Activated naive CD8-positive, alpha-beta T cell treated with anti-CD3 and anti-CD28 coated beads, Interleukin-2, amount 50 U/mL, for 24 hours (primary cell): ENCODE data around the gene CXCR6.

Source experiments
- ATAC-seq: fragments of 150-1000 bp; cut with Tn5 transposase; one replicate; pipeline ENCODE4 v1.10.0; 2021
- DNase-seq: peaks from one replicate; pipeline ENCODE4 v3.0.0; 2021
- H3K27ac Mint-ChIP-seq: one replicate; pipeline ENCODE4 v1.8.0; 2021; ENCODE audit warnings: mild to moderate bottlenecking, mixed read lengths
- H3K27me3 Mint-ChIP-seq: one replicate; pipeline ENCODE4 v1.8.0; 2021; ENCODE audit warnings: mixed read lengths
- H3K36me3 Mint-ChIP-seq: one replicate; pipeline ENCODE4 v1.8.0; 2021; ENCODE audit warnings: low read depth, mixed read lengths
- H3K4me1 Mint-ChIP-seq: one replicate; pipeline ENCODE4 v1.8.0; 2021; ENCODE audit warnings: mixed read lengths
- H3K4me3 Mint-ChIP-seq: one replicate; pipeline ENCODE4 v1.8.0; 2021; ENCODE audit warnings: mild to moderate bottlenecking, moderate library complexity, mixed read lengths
- H3K9me3 Mint-ChIP-seq: one replicate; pipeline ENCODE4 v1.8.0; 2021; ENCODE audit warnings: mixed read lengths

CXCR6 gene

DNA sequence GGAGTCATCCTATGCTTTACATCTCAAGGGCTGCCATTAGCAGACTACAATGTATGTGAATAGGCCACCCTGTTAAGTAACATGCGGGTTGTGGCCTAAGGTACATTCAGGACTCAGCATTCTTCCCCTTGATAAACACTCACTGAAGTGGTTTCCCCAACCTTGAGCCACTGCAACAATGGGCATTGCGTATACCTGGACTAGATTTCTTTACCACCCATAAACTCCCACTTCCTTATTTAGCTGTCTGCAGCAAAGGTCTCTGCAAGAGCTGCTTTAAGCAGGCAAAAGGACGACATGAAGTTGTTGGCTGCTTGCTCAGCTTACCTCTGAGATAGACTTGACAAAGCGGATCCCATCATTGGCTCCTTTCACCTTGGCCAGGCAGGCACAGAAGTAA is 36.1 kb downstream of the CXCR6 start:
- ATAC-seq (no peak), DNase-seq (no peak)
- Mint-ChIP-seq H3K36me3 (peaks cover 66% of the 10 kb centered on the region), H3K27ac (no peak overlapping the region), H3K4me3 (peak overlapping the region; percentile 28), H3K4me1 (peaks cover 74% of the 10 kb centered on the region), H3K27me3 (no peaks in the 10 kb centered on the region), H3K9me3 (no peaks in the 10 kb centered on the region)

DNA sequence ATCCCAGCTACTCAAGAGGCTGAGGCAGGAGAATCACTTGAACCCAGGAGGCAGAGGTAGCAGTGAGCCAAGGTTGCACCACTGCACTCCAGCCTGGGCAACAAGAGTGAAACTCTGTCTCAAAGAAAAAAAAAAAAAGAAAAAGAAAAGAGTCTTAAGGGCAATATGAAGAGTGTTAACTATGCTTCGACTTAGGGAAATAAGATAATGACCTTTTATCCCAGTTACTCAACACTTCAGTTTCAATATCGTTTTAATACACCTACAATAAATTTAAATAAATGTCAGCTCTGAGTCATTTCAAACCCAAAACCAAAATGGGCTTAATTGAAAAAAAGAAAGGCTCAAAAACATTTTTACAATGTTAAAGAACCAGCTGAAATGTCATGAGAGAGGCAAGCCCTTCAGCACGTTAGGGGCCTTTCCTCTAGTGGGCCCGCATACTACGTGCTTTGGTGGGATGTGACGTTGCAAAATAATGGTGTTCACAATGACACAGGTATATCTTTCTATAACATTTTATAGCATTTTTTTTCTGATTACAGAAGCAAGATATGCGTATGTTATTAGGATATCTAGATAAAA is 37.1 kb downstream of the CXCR6 start:
- ATAC-seq = peak; percentile 70
- DNase-seq = peak; percentile 32
- peaks cover 69% of the 10 kb centered on the region for H3K4me1 Mint-ChIP-seq
- peaks cover 63% of the 10 kb centered on the region for H3K36me3 Mint-ChIP-seq
- no peaks in the 10 kb centered on the region for H3K27me3 Mint-ChIP-seq
- peak overlapping the region; percentile 53 for H3K27ac Mint-ChIP-seq
- H3K9me3 Mint-ChIP-seq = no peaks in the 10 kb centered on the region
- H3K4me3 Mint-ChIP-seq = peak overlapping the region; percentile 28

DNA sequence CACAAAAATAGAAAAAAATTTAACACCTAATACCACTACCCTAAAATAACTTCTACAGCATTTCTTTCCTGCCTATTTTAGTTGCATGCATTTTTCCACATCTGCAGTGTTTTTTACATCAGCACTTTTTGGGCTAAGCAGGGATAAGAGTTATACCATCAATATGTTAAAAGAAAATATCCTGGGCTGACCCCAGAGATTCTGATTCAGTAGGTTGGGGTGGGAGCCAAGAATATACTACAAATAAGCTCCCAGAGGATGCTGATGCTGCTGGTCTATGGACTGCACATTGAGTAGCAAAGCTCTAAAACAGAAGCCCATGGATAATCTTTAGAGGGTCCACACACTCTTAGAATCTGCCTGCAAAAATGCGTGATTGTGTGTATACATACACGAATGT is 37.6 kb downstream of the CXCR6 start:
- no peak for DNase-seq
- no peaks in the 10 kb centered on the region for H3K27me3 Mint-ChIP-seq
- peak overlapping the region; percentile 38 for H3K4me3 Mint-ChIP-seq
- no peak for ATAC-seq
- peak overlapping the region; percentile 60 for H3K27ac Mint-ChIP-seq
- H3K4me1 Mint-ChIP-seq = peaks cover 64% of the 10 kb centered on the region
- H3K9me3 Mint-ChIP-seq = no peaks in the 10 kb centered on the region
- peaks cover 59% of the 10 kb centered on the region for H3K36me3 Mint-ChIP-seq

DNA sequence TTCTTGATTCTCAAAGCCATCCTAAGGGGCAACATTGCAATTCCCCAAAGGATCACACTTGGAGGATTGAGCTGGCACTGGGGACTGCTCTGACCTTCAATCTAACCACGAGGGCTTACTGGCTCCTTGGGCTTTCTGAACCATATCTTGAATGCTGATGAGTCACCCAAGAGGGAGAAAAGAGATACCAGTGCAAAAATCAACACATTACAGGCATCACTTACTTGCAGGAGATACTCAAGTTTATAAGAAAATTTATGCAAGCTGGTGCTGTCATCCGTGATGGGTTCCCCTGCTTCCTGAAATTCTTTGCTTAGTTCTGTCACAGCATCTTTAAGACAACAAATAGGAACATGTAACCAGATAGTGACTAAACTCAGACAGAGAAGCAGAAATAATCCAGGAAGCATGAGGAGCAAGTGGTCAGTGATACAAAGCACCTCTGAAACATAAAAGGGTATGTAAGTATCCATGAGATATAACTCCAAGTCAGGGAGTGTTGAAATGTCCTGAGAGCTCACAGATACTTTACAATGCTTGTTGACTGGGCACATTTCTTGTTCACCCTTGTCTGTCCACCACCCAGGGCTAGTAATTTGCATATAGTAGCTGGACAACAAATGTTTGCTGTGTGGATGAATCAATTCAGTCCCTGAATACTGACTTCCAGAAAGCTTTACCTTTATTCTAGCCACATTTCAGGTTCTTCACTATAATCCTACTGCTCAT is 38.2 kb downstream of the CXCR6 start:
- DNase-seq (peak; percentile 30), ATAC-seq (peak; percentile 64)
- Mint-ChIP-seq H3K9me3 (no peaks in the 10 kb centered on the region), H3K27me3 (no peaks in the 10 kb centered on the region), H3K27ac (peak overlapping the region; percentile 60), H3K4me1 (peaks cover 61% of the 10 kb centered on the region), H3K36me3 (peaks cover 58% of the 10 kb centered on the region), H3K4me3 (peak overlapping the region; percentile 38)

DNA sequence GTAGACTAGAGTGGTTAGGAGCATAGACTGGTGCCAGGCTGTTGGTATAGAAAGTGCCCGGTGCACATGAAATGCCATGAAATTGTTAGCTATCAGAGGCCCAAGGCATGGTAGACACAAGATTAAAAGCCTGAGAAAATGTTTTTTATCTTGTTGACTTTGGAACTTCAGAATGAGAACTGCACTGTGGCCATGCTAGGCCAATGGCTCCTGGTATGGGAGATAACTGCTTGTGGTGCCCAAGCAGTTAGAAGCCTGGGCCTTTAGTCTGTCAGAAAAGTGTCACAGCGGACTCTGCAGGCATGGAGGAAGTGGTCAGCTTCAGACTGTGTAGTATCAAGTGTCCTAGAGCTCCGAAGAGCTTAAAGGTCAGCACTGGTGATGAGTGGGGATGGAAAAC is 40.5 kb downstream of the CXCR6 start:
- no peaks in the 10 kb centered on the region for H3K27me3 Mint-ChIP-seq
- H3K4me3 Mint-ChIP-seq = no peak overlapping the region
- H3K9me3 Mint-ChIP-seq = no peaks in the 10 kb centered on the region
- H3K4me1 Mint-ChIP-seq = peaks cover 59% of the 10 kb centered on the region
- no peak overlapping the region for H3K27ac Mint-ChIP-seq
- ATAC-seq = no peak
- H3K36me3 Mint-ChIP-seq = peaks cover 45% of the 10 kb centered on the region
- DNase-seq = no peak

DNA sequence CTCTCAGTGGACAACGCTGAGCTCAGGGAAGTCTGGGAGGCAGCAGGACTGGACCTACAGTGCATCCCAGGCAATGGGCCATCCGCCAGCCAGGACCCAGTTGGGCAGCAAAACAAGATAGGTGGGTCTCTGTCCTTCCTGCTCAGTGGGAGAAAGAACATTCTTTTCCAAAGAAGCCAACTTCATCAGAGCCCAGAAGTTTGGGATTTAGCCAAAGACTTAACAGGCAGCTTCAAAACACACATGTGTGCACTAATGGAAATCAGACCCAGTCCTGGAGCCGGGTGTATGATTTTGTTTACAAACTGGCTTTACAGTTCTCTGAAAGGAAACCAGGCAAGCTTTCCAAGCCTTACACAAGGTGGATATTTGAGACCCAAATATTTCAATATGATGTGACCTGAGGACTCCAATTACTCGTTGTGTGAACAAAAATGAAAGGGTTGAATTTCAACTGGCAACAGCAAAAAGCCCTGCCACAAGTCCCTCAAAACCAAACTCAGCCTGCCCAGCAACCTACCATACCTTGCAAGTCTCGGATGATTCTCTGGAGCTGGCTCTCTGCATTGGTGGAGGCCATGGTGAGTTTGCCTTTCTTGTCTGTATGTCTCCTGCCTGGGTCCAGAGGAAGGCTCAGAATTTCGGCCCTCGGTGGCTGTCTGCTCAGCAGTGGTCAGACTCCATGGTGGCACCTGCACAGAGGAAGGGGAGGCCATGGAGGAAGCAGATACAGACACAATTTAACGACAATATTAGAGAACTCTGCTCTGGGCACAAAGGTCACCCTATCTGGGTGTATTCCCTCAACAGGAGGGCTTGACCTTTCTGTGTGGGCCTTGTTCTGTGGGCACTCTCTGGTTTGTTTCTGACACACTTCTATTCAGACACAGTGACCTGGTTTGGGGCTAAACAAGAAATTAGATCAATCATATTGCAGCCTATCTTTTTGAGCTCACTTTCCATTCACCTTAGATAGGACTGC is 41.4 kb downstream of the CXCR6 start:
- H3K27me3 Mint-ChIP-seq = no peaks in the 10 kb centered on the region
- no peak overlapping the region for H3K27ac Mint-ChIP-seq
- DNase-seq (no peak), ATAC-seq (no peak)
- no peak overlapping the region for H3K4me3 Mint-ChIP-seq
- H3K4me1 Mint-ChIP-seq = peaks cover 59% of the 10 kb centered on the region
- H3K36me3 Mint-ChIP-seq = peaks cover 39% of the 10 kb centered on the region
- H3K9me3 Mint-ChIP-seq = no peaks in the 10 kb centered on the region

DNA sequence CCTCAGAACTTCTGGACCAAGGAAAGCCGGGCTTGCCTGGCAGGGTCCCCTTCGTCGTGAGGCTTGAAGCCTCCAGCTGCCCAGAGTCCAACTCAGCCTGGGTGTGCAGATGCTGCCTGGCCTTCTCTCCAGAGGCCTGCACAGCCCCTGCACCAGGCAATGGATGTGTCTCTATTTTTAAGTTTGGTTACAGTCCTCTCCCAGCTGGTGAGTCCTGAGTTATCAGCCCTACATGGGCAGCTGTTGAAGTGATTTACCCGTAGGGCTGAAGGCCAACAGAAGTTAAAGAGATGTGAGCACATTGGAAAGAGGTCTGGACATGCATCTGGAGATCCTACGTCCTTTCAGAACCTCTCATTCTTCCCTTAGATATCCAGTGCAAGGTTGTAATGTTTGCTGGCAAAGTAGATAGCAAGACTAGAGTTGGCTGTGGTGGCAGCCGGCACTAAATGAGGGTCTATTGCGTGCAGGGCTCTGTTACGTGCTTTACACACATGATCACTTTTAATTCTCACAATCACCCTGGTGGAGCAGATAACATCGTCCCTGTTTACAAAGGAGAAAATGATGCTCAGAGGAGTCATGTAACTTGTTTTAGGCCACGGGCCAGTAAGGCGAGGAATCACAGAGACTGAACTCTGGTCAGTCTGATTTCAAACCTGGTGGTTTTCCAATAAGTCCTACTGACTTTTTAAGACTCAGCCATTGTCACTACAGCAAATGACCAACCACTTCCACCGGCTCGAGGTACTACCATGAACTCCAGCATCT is 42.5 kb downstream of the CXCR6 start:
- DNase-seq = no peak
- Mint-ChIP-seq H3K9me3 (no peaks in the 10 kb centered on the region), H3K4me1 (peaks cover 59% of the 10 kb centered on the region), H3K4me3 (no peak overlapping the region), H3K36me3 (peaks cover 36% of the 10 kb centered on the region), H3K27me3 (no peaks in the 10 kb centered on the region), H3K27ac (no peak overlapping the region)
- ATAC-seq = no peak

DNA sequence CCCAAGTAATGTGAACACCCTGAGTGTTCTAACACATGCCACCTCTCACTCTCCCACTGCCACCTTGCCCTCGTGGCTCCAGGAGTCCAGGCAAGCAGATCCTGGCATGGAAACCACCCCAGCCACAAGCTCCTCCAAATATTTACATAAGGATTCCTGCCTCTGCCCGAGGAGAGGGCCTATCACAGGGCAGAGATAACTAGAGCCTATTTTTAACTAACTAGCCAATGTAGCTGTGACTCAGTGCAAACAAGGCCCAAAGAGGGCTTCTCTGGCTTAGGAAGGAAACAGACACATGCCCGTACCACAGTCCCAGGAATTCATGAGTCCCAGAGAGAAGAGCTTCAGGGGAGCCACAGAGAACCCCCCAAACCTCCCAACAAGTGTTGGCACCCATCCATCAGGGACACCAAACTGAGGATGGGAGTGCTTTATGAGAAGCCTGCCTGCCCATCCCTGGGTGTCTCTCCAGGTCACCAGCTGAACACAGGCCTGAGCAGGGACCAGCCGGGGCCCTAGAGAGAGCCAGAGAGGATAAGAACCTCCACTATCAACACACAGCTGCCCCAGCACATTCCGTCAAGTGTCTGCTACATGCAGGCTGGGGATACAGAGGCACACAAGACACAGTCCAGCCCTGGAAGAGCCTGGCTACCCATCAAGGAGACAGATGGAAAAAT is 43.2 kb downstream of the CXCR6 start:
- no peak for ATAC-seq
- no peaks in the 10 kb centered on the region for H3K27me3 Mint-ChIP-seq
- H3K4me1 Mint-ChIP-seq = peaks cover 54% of the 10 kb centered on the region
- H3K9me3 Mint-ChIP-seq = no peaks in the 10 kb centered on the region
- DNase-seq = no peak
- H3K4me3 Mint-ChIP-seq = no peak overlapping the region
- H3K36me3 Mint-ChIP-seq = peaks cover 34% of the 10 kb centered on the region
- H3K27ac Mint-ChIP-seq = no peak overlapping the region

DNA sequence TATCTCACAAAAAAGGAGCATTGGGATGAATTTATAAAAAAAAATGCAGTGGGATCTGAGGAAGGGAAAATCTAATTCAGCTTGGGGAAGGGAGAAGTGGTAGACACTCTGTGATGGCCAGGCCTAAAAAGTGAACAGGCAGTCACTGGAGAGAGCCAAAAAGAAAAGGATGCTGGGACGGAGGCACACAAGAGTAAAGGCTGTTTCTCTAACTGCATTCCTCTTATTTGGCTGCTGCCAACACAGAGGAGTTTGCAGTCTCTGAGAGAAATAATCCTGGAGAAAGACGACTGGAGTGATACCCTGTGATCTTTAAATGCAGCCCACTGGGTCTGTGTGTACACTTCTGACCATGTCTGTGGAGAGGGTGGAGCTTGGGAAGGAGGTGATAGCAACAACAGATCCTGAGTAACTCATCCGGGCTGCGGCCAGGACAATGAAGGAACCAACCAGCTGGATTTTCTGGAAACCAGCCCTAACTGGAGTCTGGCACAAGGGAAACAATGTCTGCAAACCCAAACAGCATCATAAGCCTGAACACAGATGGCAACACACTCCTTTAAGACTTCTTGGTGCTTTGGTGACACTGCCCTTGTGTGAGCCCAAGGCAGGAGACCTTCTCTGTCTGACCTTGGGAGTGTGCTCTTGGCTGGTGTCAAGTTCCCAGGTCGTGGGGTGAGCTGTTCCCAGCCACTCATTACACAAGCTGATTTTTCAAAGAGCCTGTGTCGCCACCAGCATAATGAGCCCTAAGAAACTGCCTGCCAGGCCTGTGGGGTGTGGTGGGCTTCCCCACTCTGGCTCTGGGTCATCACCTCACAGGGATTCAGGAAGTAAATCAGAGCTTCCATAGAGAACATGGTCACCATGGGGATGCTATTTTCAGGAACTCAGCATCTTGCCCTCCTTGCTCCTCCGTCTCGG is 44.4 kb downstream of the CXCR6 start:
- peaks cover 33% of the 10 kb centered on the region for H3K36me3 Mint-ChIP-seq
- no peak for ATAC-seq
- no peak overlapping the region for H3K4me3 Mint-ChIP-seq
- H3K27ac Mint-ChIP-seq = peak overlapping the region; percentile 40
- no peaks in the 10 kb centered on the region for H3K9me3 Mint-ChIP-seq
- no peak for DNase-seq
- H3K4me1 Mint-ChIP-seq = peaks cover 58% of the 10 kb centered on the region
- H3K27me3 Mint-ChIP-seq = no peaks in the 10 kb centered on the region

DNA sequence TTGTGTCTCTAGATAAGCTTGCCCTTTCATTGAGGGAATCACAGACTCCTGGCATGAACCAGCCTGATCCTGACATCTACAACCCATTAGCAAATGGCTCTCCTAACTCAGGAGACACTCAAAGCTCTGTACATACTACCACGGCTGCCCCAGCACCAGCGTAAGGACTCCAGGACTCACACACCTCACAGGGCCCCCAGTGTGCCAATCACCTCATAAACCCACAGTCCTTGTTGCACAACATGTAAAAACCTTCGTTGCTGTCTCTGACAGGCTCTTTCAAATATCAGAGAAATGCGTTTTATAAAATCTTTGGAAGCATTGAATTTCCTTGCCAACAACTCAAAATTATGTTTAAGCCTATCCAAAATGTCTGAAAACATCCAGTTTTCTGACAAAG is 45.1 kb downstream of the CXCR6 start:
- Mint-ChIP-seq H3K27me3 (no peaks in the 10 kb centered on the region), H3K4me1 (peaks cover 65% of the 10 kb centered on the region), H3K27ac (peak overlapping the region; percentile 40), H3K4me3 (no peak overlapping the region), H3K36me3 (peaks cover 25% of the 10 kb centered on the region), H3K9me3 (no peaks in the 10 kb centered on the region)
- ATAC-seq = no peak
- no peak for DNase-seq

DNA sequence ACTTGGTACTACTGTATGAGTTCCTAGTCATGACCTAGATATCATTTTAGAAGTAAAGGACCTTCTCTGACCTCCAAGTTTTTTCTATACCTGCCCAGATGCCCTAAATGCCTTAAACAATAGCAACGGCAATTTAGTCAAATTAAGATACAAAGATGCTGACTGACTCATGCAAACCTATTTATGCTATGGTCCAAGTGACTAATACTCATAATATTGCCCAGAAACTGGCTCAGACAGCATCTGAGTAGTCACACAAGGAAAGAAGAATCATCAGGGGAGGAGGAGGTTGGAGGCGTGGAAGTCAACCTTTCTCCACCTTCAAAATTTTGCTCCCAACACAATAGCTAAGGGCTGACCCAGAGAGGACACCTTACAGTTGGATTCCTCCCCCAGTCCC is 45.5 kb downstream of the CXCR6 start:
- H3K36me3 Mint-ChIP-seq = peaks cover 21% of the 10 kb centered on the region

DNA sequence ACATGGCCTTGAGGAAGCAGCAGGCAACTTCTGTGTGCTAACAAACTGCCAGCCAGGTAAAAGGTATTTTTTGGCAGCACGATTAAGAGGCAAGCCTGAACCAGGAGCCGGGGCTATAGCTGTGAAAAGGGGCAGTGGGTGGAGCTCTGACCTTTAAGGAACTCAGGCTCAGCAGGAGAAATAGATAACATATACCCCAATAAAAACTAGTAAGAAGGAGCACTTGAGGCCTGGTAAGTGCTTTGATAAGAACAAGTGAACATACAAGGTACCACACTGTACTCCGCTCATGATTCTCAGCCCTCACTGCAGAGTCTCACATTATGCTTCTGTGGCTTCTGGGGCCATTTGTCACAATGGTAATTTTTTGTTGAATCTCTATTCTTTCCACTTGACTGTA is 46.9 kb downstream of the CXCR6 start:
- peaks cover 10% of the 10 kb centered on the region for H3K36me3 Mint-ChIP-seq
- no peak overlapping the region for H3K4me3 Mint-ChIP-seq
- H3K9me3 Mint-ChIP-seq = no peaks in the 10 kb centered on the region
- peak overlapping the region; percentile 9 for H3K27ac Mint-ChIP-seq
- ATAC-seq (peak; percentile 10), DNase-seq (no peak)
- peaks cover 75% of the 10 kb centered on the region for H3K4me1 Mint-ChIP-seq
- H3K27me3 Mint-ChIP-seq = no peaks in the 10 kb centered on the region

More for the DNA sequence above, 45.5 kb downstream of the CXCR6 start:
- Mint-ChIP-seq H3K27me3 (no peaks in the 10 kb centered on the region), H3K27ac (no peak overlapping the region), H3K4me1 (peaks cover 70% of the 10 kb centered on the region), H3K9me3 (no peaks in the 10 kb centered on the region), H3K4me3 (no peak overlapping the region)
- no peak for DNase-seq
- peak; percentile 59 for ATAC-seq

DNA sequence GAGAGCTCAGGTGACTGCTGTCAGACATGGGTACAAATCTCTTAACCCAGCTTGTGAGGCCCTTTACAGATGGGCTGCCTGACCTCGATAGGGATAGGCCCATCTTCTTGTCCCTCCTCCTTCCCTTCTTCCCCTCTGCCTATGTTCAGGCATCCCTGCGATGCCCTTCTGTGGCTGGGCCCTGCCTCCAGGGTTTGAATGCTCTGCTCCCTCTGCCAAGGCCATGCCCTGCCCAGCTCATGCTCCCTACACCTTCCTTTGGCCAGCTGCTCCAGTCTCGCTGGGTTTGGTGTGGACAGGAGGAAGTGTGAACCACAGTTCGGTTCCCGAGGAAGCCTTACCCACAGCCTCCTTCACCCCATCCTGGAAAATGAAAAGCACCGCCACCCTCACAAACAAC is 48.1 kb downstream of the CXCR6 start:
- Mint-ChIP-seq H3K4me3 (no peak overlapping the region), H3K9me3 (no peaks in the 10 kb centered on the region), H3K4me1 (peaks cover 77% of the 10 kb centered on the region), H3K36me3 (peaks cover 9% of the 10 kb centered on the region), H3K27ac (no peak overlapping the region), H3K27me3 (no peaks in the 10 kb centered on the region)
- DNase-seq (no peak), ATAC-seq (no peak)
